Muscle layer of duodenum (tissue), 2 donors: ENCODE data around the gene CCDC33.

Source experiments
- H3K27ac ChIP-seq: one replicate; pipeline ENCODE4 v1.7.0; 2013; ENCODE audit warnings: mild to moderate bottlenecking, low read length
- H3K27me3 ChIP-seq: one replicate; pipeline ENCODE4 v1.7.0; 2013; ENCODE audit warnings: low read depth, mild to moderate bottlenecking, control low read depth, low read length
- H3K36me3 ChIP-seq, 2 donors: one replicate each; pipeline ENCODE4 v1.7.0; 2013; ENCODE audit warnings: low read length in 2 of 2, control low read depth in 1 of 2, mild to moderate bottlenecking in 1 of 2; ENCODE audit not compliant: insufficient read depth in 2 of 2, control insufficient read depth in 1 of 2
- H3K4me1 ChIP-seq, 2 donors: one replicate each; pipeline ENCODE4 v1.7.0; 2013; ENCODE audit warnings: low read length in 2 of 2, mild to moderate bottlenecking in 2 of 2, control low read depth in 1 of 2, moderate library complexity in 1 of 2; ENCODE audit not compliant: insufficient read depth in 2 of 2, control insufficient read depth in 1 of 2
- H3K4me3 ChIP-seq, 2 donors: one replicate each; pipeline ENCODE4 v1.7.0; 2013; ENCODE audit warnings: low read length in 2 of 2, low read depth in 1 of 2, mild to moderate bottlenecking in 1 of 2
- H3K9me3 ChIP-seq, 2 donors: one replicate each; pipeline ENCODE4 v1.7.0; 2013; ENCODE audit warnings: low read length in 2 of 2, control low read depth in 1 of 2, mild to moderate bottlenecking in 1 of 2; ENCODE audit not compliant: control insufficient read depth in 1 of 2
- donor health status: healthy.

Gene CCDC33

DNA sequence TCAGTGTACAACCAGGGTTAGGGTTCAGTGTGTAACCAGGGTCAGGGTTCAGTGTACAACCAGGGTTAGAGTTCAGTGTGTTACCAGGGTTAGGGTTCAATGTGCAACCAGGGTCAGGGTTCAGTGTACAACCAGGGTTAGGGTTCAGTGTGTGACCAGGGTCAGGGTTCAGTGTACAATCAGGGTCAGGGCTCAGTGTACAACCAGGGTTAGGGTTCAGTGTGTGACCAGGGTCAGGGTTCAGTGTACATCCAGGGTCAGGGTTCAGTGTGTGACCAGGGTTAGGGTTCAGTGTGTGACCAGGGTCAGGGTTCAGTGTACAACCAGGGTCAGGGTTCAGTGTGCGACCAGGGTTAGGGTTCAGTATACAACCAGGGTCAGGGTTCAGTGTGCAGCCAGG lies 98.0 kb downstream of the CCDC33 start:
- no peaks in the 10 kb centered on the region for H3K9me3 ChIP-seq
- no peaks in the 10 kb centered on the region for H3K36me3 ChIP-seq

GRCh38 chr15:74335396-74335795 lies 99.3 kb downstream of the CCDC33 start:
- Histone ChIP-seq H3K36me3 (no peaks in the 10 kb centered on the region), H3K9me3 (no peaks in the 10 kb centered on the region), H3K4me3 (no peak overlapping the region), H3K27me3 (no peaks in the 10 kb centered on the region), H3K4me1 (no peaks in the 10 kb centered on the region), H3K27ac (no peak overlapping the region)

More for the DNA sequence above, 98.0 kb downstream of the CCDC33 start:
- Histone ChIP-seq H3K27me3 (no peaks in the 10 kb centered on the region), H3K4me3 (no peak overlapping the region), H3K27ac (no peak overlapping the region), H3K4me1 (no peaks in the 10 kb centered on the region)

DNA sequence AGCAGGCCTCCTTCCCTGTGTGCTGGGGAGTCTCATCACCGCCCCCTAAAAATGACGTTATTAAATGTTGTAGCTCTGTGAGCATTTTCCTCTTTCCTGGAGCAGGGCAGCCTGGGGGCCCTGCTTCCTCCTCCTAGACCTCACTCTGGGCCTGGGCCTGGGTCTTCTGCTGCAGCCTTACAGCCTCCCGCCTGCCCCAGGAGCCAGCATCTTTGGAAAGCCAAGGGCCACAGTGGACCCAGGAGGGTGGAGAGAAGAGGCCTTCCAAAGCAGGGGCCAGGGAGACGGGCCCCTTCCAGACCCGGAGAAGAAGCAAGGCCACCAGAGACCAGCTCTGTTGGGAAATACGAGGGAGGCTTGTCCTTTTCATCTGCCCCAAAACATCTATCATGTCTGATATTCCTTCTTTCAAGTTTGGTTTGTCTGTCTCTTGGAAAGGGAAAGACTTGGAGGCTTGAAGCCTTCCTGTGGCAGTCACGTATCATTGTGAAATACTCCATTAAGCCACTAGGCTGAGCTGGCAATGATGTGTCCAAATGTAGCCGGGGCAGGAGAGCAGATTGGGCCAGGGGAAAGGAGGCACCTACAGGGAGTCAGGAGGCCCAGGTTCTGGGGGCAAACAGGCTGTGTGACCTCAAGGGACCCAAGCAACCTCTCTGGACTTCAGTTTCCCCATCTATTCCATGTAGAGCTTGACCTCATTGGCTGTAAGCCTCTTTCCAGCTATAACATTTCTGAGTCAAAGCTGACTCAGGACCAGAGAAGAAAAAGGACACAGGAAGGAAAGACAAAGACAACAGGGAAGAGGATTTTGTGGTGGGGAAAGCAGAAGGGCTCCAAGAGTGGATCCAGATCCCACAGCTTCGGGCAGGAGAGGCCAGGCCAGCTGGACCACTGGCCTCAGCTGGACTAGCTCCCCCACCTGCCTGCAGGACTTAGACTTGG lies 100.2 kb downstream of the CCDC33 start:
- Histone ChIP-seq H3K9me3 (no peaks in the 10 kb centered on the region), H3K36me3 (no peaks in the 10 kb centered on the region), H3K27me3 (no peaks in the 10 kb centered on the region), H3K27ac (no peak overlapping the region), H3K4me1 (no peaks in the 10 kb centered on the region), H3K4me3 (no peak overlapping the region)

- Histone ChIP-seq H3K9me3 (no peaks in the 10 kb centered on the region), H3K4me3 (no peak overlapping the region), H3K27me3 (no peaks in the 10 kb centered on the region), H3K4me1 (no peaks in the 10 kb centered on the region), H3K27ac (no peak overlapping the region), H3K36me3 (no peaks in the 10 kb centered on the region)
These were observed 101.0 kb downstream of the CCDC33 start for GRCh38 chr15:74337146-74337545.

DNA sequence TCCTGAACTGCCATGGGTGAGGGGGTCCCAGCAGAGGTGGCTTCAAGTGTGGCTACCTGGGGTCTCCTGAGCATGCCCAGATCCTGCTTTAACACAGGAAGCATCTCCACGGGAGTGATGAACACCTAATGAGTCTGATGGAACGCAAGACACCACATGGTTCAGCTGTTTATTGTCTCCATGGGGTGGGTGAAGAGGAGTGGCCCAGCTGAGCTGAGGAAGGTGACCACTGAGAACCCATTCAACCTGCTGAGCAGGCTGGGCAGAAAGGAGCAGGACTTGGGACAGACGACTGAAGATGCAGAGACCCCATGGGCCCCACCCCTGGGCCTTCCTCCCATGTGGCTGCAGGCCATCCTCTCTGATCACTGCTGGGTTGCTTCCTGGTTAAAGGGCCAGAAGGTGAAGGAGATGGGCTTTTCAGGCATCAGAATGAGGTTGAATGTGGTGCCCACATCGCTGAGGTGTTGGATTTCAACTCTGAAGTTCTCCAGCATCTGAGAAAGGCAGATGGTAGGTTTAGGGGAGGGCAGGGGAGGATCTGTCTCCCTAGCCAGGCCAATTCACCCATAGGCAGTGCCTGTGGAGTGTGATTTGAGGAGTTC lies 101.6 kb downstream of the CCDC33 start:
- Histone ChIP-seq H3K27ac (no peak overlapping the region), H3K4me1 (no peaks in the 10 kb centered on the region), H3K4me3 (no peak overlapping the region), H3K9me3 (no peaks in the 10 kb centered on the region), H3K27me3 (no peaks in the 10 kb centered on the region), H3K36me3 (no peaks in the 10 kb centered on the region)

DNA sequence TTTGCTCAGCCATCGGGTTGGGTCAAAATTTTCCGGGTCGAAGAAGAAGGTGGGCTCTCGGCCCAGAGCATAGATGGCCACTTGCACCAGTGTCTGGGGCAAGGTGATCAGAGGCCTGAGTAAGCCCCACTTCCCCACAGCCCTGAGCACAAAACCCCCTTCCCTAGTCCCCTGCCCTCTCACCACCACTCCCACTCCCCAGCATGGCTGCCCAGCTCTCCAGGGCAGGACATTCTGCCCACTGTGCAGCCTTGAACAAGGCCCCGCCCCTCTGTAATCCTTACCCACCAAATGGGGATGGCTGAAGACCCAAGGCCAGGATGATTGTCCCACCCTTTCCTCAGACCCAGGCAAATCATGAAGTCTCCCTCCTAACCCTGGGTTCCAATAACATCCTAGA lies 102.5 kb downstream of the CCDC33 start:
- Histone ChIP-seq H3K9me3 (no peaks in the 10 kb centered on the region), H3K4me1 (no peaks in the 10 kb centered on the region), H3K27me3 (no peaks in the 10 kb centered on the region), H3K27ac (no peak overlapping the region), H3K36me3 (no peaks in the 10 kb centered on the region), H3K4me3 (no peak overlapping the region)

DNA sequence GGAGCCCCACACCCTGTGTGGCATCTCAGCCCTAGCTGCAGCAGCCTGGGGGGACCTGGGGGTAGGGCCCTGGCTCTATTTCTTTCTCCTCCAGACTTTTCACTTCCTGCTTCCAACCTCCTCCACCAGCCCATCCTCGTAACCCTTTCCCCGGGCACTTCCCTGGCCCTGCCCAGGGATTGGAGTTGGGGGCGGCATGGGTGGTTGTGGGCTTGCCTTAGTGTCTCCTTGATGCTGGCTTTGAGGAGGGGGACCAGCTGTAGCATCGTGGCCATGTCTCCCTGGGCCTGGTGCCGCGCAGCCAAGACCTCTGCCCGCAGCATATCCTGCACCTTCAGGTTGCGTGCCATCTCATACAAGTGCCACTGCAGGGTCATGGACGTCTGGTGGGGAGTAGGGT lies 103.2 kb downstream of the CCDC33 start:
- Histone ChIP-seq H3K27ac (no peak overlapping the region), H3K4me3 (no peak overlapping the region), H3K36me3 (no peaks in the 10 kb centered on the region), H3K27me3 (no peaks in the 10 kb centered on the region), H3K9me3 (no peaks in the 10 kb centered on the region), H3K4me1 (no peaks in the 10 kb centered on the region)

DNA sequence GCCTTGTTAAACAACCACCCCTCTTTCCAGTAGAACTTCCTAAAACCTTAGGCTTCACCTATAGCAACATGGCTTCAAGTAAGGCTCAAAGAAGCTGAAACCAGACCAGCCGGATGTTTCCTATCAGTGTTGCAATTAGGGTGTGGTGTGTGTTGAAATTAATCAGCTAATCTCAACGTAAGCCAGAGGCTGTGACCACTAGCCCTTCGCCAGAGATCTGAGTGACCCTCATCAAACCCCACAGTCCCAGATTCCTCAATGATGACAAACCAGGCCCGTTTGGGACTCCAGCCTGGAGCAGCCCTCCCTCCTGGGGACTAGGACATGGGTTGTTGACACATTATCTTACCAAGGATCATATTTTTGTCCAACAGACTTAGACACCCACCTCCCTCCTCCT lies 104.0 kb downstream of the CCDC33 start:
- H3K27ac ChIP-seq = no peak overlapping the region
- H3K4me1 ChIP-seq = no peaks in the 10 kb centered on the region
- H3K4me3 ChIP-seq = no peak overlapping the region
- no peaks in the 10 kb centered on the region for H3K9me3 ChIP-seq
- H3K27me3 ChIP-seq = no peaks in the 10 kb centered on the region
- H3K36me3 ChIP-seq = no peaks in the 10 kb centered on the region

- H3K4me3 ChIP-seq = no peak overlapping the region
- no peak overlapping the region for H3K27ac ChIP-seq
- H3K27me3 ChIP-seq = no peaks in the 10 kb centered on the region
- no peaks in the 10 kb centered on the region for H3K36me3 ChIP-seq
- H3K4me1 ChIP-seq = no peaks in the 10 kb centered on the region
- no peaks in the 10 kb centered on the region for H3K9me3 ChIP-seq
These were observed 107.1 kb downstream of the CCDC33 start for GRCh38 chr15:74343127-74343796.

DNA sequence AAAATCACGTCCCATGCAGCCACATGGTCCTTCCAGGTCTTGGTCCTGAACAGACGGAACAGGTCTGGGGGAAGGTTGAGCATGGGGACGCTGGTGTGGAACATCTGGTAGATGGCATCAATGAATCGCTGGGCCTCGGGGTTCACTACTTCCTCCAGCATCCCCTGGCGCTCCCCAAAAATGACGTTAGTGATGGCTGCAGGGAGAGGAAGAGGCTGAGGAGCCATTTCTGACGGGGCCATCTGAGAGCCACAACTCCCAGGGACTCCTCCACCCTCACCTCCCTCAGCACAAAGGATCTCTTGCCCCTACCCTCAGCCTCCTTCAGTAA lies 107.6 kb downstream of the CCDC33 start:
- no peak overlapping the region for H3K27ac ChIP-seq
- no peaks in the 10 kb centered on the region for H3K9me3 ChIP-seq
- no peak overlapping the region for H3K4me3 ChIP-seq
- no peaks in the 10 kb centered on the region for H3K27me3 ChIP-seq
- no peaks in the 10 kb centered on the region for H3K4me1 ChIP-seq
- no peaks in the 10 kb centered on the region for H3K36me3 ChIP-seq

GRCh38 chr15:74345051-74345450 lies 108.9 kb downstream of the CCDC33 start:
- Histone ChIP-seq H3K36me3 (no peaks in the 10 kb centered on the region), H3K4me1 (no peaks in the 10 kb centered on the region), H3K27ac (no peak overlapping the region), H3K4me3 (no peak overlapping the region), H3K27me3 (no peaks in the 10 kb centered on the region), H3K9me3 (no peaks in the 10 kb centered on the region)
